IPS-18a (cell line): ENCODE data around the gene PEX5L.

Experiments used
- H3K27ac ChIP-seq: one replicate; pipeline ENCODE4 v1.5.1; 2013; ENCODE audit warnings: low read length
- H3K27me3 ChIP-seq: one replicate; pipeline ENCODE4 v1.6.1; 2013; ENCODE audit warnings: mild to moderate bottlenecking, low read length; ENCODE audit not compliant: control insufficient read depth, insufficient read depth
- H3K36me3 ChIP-seq: one replicate; pipeline ENCODE4 v1.6.1; 2013; ENCODE audit warnings: low read depth, low read length; ENCODE audit not compliant: control insufficient read depth
- H3K4me1 ChIP-seq: one replicate; pipeline ENCODE4 v1.6.1; 2013; ENCODE audit warnings: low read depth, low read length; ENCODE audit not compliant: control insufficient read depth
- H3K4me3 ChIP-seq: one replicate; pipeline ENCODE4 v1.5.1; 2013; ENCODE audit warnings: low read length
- H3K9ac ChIP-seq: one replicate; pipeline ENCODE4 v1.6.1; 2013; ENCODE audit warnings: mild to moderate bottlenecking, low read length, moderate library complexity
- H3K9me3 ChIP-seq: one replicate; pipeline ENCODE4 v1.6.1; 2013; ENCODE audit warnings: low read depth, low read length; ENCODE audit not compliant: control insufficient read depth

The PEX5L gene

DNA sequence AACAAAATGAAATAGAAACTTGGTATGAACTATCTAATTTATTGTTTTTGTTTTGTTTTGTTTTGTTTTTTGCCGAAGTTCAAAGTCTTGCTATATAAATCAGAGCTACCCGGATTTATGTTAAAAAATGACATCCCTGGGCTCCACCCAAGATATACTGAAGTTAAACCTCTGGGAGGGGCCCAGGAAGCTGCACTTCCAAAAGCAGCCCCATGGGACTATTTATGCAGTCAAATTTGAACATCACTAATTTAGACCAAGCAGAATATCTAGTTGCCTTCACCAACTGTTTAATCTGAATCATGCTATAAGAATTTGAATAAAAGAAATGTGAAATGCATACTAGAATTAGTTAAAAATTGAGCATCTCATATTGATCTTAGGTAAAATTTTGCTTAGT, 32.2 kb downstream of the PEX5L start:
- Histone ChIP-seq H3K36me3 (no peaks in the 10 kb centered on the region), H3K27me3 (no peaks in the 10 kb centered on the region), H3K4me1 (no peaks in the 10 kb centered on the region), H3K4me3 (no peak overlapping the region), H3K9me3 (peaks cover 15% of the 10 kb centered on the region), H3K27ac (no peak overlapping the region), H3K9ac (no peak overlapping the region)

- Histone ChIP-seq H3K9ac (no peak overlapping the region), H3K4me3 (no peak overlapping the region), H3K27me3 (no peaks in the 10 kb centered on the region), H3K4me1 (no peaks in the 10 kb centered on the region), H3K36me3 (no peaks in the 10 kb centered on the region), H3K9me3 (no peaks in the 10 kb centered on the region), H3K27ac (no peak overlapping the region)
Measured at GRCh38 chr3:180002006-180002405, 34.7 kb downstream of the PEX5L start.

- no peak overlapping the region for H3K27ac ChIP-seq
- H3K9ac ChIP-seq: no peak overlapping the region
- H3K9me3 ChIP-seq: no peaks in the 10 kb centered on the region
- H3K4me3 ChIP-seq: no peak overlapping the region
- H3K27me3 ChIP-seq: no peaks in the 10 kb centered on the region
- H3K4me1 ChIP-seq: no peaks in the 10 kb centered on the region
- H3K36me3 ChIP-seq: no peaks in the 10 kb centered on the region
Measured at GRCh38 chr3:180000500-180000899, 36.2 kb downstream of the PEX5L start.

DNA sequence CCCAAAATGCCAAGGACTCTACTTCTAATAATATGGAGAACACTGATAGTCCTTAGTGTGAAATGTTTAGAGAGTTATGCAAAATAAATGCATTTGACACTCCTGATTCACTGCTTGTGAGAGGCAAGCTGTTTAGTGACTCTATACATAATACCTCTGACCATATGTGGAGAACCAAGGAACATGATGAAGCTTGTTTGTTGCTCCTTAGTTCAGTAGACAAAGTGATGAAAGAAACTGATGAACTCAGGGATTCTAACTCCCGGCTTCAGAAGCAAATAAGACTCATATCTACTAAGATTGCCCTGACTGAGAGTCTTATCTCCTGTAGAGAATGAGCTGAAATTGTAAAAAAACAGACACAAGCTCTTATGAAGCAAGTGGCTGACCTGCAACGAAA, 41.3 kb downstream of the PEX5L start:
- Histone ChIP-seq H3K4me1 (no peaks in the 10 kb centered on the region), H3K27me3 (no peaks in the 10 kb centered on the region), H3K36me3 (no peaks in the 10 kb centered on the region), H3K9me3 (no peaks in the 10 kb centered on the region), H3K27ac (no peak overlapping the region), H3K4me3 (no peak overlapping the region), H3K9ac (no peak overlapping the region)

DNA sequence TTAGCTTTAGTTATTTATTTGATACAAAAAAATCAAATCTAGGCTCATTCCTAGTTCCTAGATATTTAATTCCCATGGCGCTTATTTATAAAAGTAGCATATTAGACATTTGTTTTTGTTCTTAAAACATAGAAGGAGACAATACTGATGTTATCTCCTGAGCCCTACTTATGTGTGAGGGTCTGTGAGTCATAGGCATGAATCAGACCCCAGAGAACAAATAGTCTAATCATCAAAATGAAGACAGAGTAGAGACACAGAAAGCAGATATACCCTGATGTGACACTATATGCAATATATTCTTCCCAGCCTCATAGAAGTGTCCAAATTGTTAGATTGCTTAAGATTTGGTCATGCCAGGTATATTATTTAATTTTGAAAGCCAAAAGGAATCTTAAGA, 44.9 kb downstream of the PEX5L start:
- H3K9ac ChIP-seq: no peak overlapping the region

GRCh38 chr3:179991104-179991503, 45.6 kb downstream of the PEX5L start:
- Histone ChIP-seq H3K9ac (no peak overlapping the region), H3K27me3 (no peaks in the 10 kb centered on the region), H3K9me3 (no peaks in the 10 kb centered on the region), H3K27ac (no peak overlapping the region), H3K36me3 (no peaks in the 10 kb centered on the region), H3K4me3 (no peak overlapping the region), H3K4me1 (no peaks in the 10 kb centered on the region)

More for the DNA sequence above, 44.9 kb downstream of the PEX5L start:
- H3K9me3 ChIP-seq: no peaks in the 10 kb centered on the region
- no peak overlapping the region for H3K27ac ChIP-seq
- no peaks in the 10 kb centered on the region for H3K4me1 ChIP-seq
- no peaks in the 10 kb centered on the region for H3K27me3 ChIP-seq
- no peak overlapping the region for H3K4me3 ChIP-seq
- H3K36me3 ChIP-seq: no peaks in the 10 kb centered on the region

DNA sequence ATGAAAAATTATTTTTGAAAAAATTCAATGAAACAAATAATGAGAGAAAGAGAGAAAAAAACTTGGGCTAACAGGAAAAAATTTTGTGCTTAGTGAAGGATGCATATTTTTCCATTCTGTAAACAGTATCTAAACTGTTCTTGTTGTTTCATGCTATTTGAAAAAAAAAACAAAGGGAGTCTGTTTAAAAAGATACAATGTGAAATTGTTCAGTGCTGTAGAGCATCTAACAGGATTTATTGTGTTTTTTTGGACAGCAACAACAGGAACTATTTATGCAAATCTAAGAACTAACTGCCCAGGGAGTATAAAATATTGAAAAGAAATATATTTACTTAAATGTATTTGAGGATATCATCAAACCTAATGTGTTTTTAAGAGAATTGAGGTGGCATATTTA, 55.1 kb downstream of the PEX5L start:
- H3K27ac ChIP-seq: no peak overlapping the region
- no peaks in the 10 kb centered on the region for H3K9me3 ChIP-seq
- no peak overlapping the region for H3K4me3 ChIP-seq
- H3K27me3 ChIP-seq: no peaks in the 10 kb centered on the region
- H3K4me1 ChIP-seq: no peaks in the 10 kb centered on the region
- no peaks in the 10 kb centered on the region for H3K36me3 ChIP-seq
- H3K9ac ChIP-seq: no peak overlapping the region

GRCh38 chr3:179977356-179977755, 59.4 kb downstream of the PEX5L start:
- Histone ChIP-seq H3K4me1 (peaks cover 9% of the 10 kb centered on the region), H3K4me3 (no peak overlapping the region), H3K27ac (no peak overlapping the region), H3K9me3 (no peaks in the 10 kb centered on the region), H3K9ac (no peak overlapping the region), H3K27me3 (no peaks in the 10 kb centered on the region), H3K36me3 (no peaks in the 10 kb centered on the region)

- no peak overlapping the region for H3K4me3 ChIP-seq
- peaks cover 9% of the 10 kb centered on the region for H3K4me1 ChIP-seq
- no peaks in the 10 kb centered on the region for H3K36me3 ChIP-seq
- no peak overlapping the region for H3K9ac ChIP-seq
- H3K9me3 ChIP-seq: no peaks in the 10 kb centered on the region
- no peak overlapping the region for H3K27ac ChIP-seq
- H3K27me3 ChIP-seq: no peaks in the 10 kb centered on the region
Measured at GRCh38 chr3:179973931-179974361, 62.8 kb downstream of the PEX5L start.

- Histone ChIP-seq H3K27ac (no peak overlapping the region), H3K36me3 (no peaks in the 10 kb centered on the region), H3K9ac (no peak overlapping the region), H3K4me3 (no peak overlapping the region), H3K9me3 (no peaks in the 10 kb centered on the region), H3K27me3 (no peaks in the 10 kb centered on the region), H3K4me1 (peaks cover 10% of the 10 kb centered on the region)
Measured at GRCh38 chr3:179972881-179973423, 63.8 kb downstream of the PEX5L start.

- H3K4me1 ChIP-seq: peaks cover 16% of the 10 kb centered on the region
- no peaks in the 10 kb centered on the region for H3K36me3 ChIP-seq
- H3K27ac ChIP-seq: no peak overlapping the region
- no peaks in the 10 kb centered on the region for H3K9me3 ChIP-seq
- no peak overlapping the region for H3K4me3 ChIP-seq
- no peak overlapping the region for H3K9ac ChIP-seq
- H3K27me3 ChIP-seq: no peaks in the 10 kb centered on the region
Measured at GRCh38 chr3:179971280-179971679, 65.5 kb downstream of the PEX5L start.

GRCh38 chr3:179970746-179971145, 66.0 kb downstream of the PEX5L start:
- H3K36me3 ChIP-seq: no peaks in the 10 kb centered on the region
- no peak overlapping the region for H3K4me3 ChIP-seq
- H3K27ac ChIP-seq: no peak overlapping the region
- H3K9ac ChIP-seq: no peak overlapping the region
- H3K9me3 ChIP-seq: no peaks in the 10 kb centered on the region
- no peaks in the 10 kb centered on the region for H3K27me3 ChIP-seq
- peaks cover 16% of the 10 kb centered on the region for H3K4me1 ChIP-seq
